Tibial nerve (tissue), 4 donors: ENCODE results near the gene STK38L. TPM values are rescaled to one million over a fixed set of nuclear protein-coding genes. Genes with fewer than 3 reads are reported as not detected.

Source experiments
- DNase-seq, 2 donors: peaks; one replicate each; pipeline ENCODE4 v3.0.0-alpha.2; 2019; ENCODE audit warnings: low spot score in 2 of 2
- H3K27ac ChIP-seq, 4 donors: fragments of 200-600 bp; sonication (generic) in 3 of 4; one replicate each; pipeline ENCODE4 v1.5.1; 2017 to 2019; ENCODE audit warnings: mild to moderate bottlenecking in 1 of 4
- H3K27me3 ChIP-seq, 2 donors: fragments of 200-600 bp; sonication (generic) in 1 of 2; one replicate each; pipeline versions ENCODE4 v1.5.1 to v1.6.0; 2017 to 2019
- H3K36me3 ChIP-seq, 3 donors: fragments of 200-600 bp; sonication (generic); one replicate each; pipeline ENCODE4 v1.5.1; 2018 to 2019
- H3K4me1 ChIP-seq, 4 donors: fragments of 200-600 bp; sonication (generic) in 3 of 4; one replicate each; pipeline ENCODE4 v1.5.1; 2017 to 2019
- H3K4me3 ChIP-seq, 4 donors: fragments of 200-600 bp; sonication (generic) in 3 of 4; one replicate each; pipeline ENCODE4 v1.5.1; 2017 to 2019; ENCODE audit warnings: mild to moderate bottlenecking in 1 of 4, moderate library complexity in 1 of 4
- H3K9me3 ChIP-seq, 4 donors: fragments of 200-600 bp; sonication (generic) in 3 of 4; one replicate each; pipeline ENCODE4 v1.5.1; 2017 to 2019
- EP300 ChIP-seq, 2 donors: sonication (generic); formaldehyde crosslinking; IDR thresholded peaks; one replicate each; pipeline ENCODE4 v1.6.1; 2017; ENCODE audit warnings: antibody characterized with exemption in 2 of 2, mild to moderate bottlenecking in 1 of 2
- POLR2A ChIP-seq, 2 donors: fragments of 450-650 bp; IDR thresholded peaks; one replicate each; pipeline ENCODE4 v1.6.1; 2017; ENCODE audit warnings: antibody characterized with exemption in 2 of 2, mild to moderate bottlenecking in 2 of 2, moderate library complexity in 2 of 2
- WGBS, 2 donors: methylation state at CpG; one replicate each; pipeline ENCODE4 v1.1.5; 2018; 5-methylcytosine and 5-hydroxymethylcytosine counted together
- total RNA-seq, 4 donors: library from RNA; depleted of rRNA; stranded (reverse); fragments of >200 nt; gene quantifications; one replicate each; pipeline ENCODE4 v1.1.0, GENCODE V29; 2016
- TF ChIP-seq, protein P1 (sequence below), 5 experiments: fragments of 200-600 bp in 3 of 5; fragments of 450-650 bp in 2 of 5; sonication (generic) in 3 of 5; IDR thresholded peaks; one replicate each; pipeline ENCODE4 v1.5.1; 2016 to 2019; ENCODE audit warnings: antibody characterized with exemption in 5 of 5, mild to moderate bottlenecking in 3 of 5, moderate library complexity in 2 of 5

The STK38L gene
- total RNA-seq, 4 donors from 2014 or later, result 30.6 to 51.6 (median 40.8) TPM

DNA sequence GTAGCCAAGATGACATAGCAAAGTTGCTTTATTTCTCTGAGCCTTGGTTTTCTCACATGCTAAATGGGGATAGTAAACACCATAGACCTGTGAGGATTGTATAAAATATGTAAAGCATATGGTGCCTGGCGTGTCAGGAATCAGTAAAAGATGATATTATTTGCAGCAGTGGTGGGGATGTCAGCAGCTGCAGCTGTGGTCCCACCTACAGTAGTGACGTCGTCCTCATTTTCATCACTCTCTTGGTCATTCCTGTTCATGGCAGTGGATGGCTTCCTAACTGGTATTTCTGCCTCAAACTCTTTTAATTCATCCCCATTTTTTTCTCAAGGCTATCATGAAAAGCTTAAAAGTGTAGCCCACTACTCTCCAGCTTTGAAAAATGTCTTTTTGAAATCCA is 100.7 kb downstream of the STK38L start:
- H3K27ac ChIP-seq, result no peak overlapping the region
- TF ChIP-seq EP300 (IDR thresholded peaks at IDR 0.05) (no peak), POLR2A (IDR thresholded peaks at IDR 0.05) (no peak)
- TF ChIP-seq, protein P1, sequence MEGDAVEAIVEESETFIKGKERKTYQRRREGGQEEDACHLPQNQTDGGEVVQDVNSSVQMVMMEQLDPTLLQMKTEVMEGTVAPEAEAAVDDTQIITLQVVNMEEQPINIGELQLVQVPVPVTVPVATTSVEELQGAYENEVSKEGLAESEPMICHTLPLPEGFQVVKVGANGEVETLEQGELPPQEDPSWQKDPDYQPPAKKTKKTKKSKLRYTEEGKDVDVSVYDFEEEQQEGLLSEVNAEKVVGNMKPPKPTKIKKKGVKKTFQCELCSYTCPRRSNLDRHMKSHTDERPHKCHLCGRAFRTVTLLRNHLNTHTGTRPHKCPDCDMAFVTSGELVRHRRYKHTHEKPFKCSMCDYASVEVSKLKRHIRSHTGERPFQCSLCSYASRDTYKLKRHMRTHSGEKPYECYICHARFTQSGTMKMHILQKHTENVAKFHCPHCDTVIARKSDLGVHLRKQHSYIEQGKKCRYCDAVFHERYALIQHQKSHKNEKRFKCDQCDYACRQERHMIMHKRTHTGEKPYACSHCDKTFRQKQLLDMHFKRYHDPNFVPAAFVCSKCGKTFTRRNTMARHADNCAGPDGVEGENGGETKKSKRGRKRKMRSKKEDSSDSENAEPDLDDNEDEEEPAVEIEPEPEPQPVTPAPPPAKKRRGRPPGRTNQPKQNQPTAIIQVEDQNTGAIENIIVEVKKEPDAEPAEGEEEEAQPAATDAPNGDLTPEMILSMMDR (IDR thresholded peaks at IDR 0.05), result no peak
- 57 to 70% methylated on average over 3 of the region's 3 CpGs for WGBS, 2 donors

DNA sequence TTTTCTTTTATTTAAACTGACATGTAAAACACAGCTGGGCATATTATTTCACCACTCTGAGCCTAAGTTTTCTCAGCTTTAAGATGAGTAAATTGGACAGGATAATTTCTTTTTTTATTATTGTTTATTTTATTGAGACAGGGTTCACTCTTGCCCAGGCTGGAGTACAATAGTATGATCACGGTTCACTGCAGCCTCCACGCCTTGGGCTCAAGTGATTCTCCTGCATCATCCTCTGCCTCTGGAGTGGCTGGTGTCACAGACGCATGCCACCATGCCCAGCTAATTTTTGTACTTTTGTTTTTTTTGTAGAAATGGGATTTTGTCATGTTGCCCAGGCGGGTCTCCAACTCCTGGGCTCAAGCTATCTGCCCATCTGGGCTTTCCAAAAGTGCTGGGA is 101.3 kb downstream of the STK38L start:
- H3K36me3 ChIP-seq, result no peaks in the 10 kb centered on the region
- no peak for TF ChIP-seq POLR2A (IDR thresholded peaks at IDR 0.05)
- TF ChIP-seq EP300 (IDR thresholded peaks at IDR 0.05), result no peak
- TF ChIP-seq, protein P1 (IDR thresholded peaks at IDR 0.05), result no peak
- H3K27me3 ChIP-seq, result no peaks in the 10 kb centered on the region
- H3K27ac ChIP-seq, result no peak overlapping the region
- no peaks in the 10 kb centered on the region for H3K4me1 ChIP-seq
- no peak for DNase-seq
- no peak overlapping the region for H3K4me3 ChIP-seq
- WGBS, 2 donors, result 80 to 86% methylated on average over 4 of the region's 4 CpGs
- no peaks in the 10 kb centered on the region for H3K9me3 ChIP-seq

More for the DNA sequence above, 100.7 kb downstream of the STK38L start:
- no peak for DNase-seq
- Histone ChIP-seq H3K36me3 (no peaks in the 10 kb centered on the region), H3K9me3 (no peaks in the 10 kb centered on the region), H3K27me3 (no peaks in the 10 kb centered on the region), H3K4me1 (no peaks in the 10 kb centered on the region), H3K4me3 (no peak overlapping the region)

DNA sequence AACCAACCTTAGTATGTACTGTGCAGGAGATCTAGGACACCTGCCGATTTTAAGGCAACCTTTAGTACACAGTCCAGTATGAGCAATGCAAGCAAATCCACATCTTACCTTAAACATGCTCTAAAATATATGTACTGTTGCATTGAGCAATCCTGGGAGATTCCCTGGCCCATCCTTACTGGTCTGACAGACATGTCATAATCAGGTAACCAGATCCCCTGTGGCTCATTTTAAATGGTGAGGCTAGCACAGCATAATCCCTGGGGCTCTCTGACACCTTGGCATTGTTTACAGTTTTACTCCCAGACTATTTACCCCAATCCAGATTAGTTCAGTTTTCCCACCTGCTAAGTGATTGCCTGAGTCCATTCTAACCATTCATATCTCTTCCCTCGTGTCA is 103.7 kb downstream of the STK38L start:
- DNase-seq, result no peak
- WGBS, 2 donors, result 67 to 80% methylated on average over 2 of the region's 2 CpGs
- no peak overlapping the region for H3K4me3 ChIP-seq

DNA sequence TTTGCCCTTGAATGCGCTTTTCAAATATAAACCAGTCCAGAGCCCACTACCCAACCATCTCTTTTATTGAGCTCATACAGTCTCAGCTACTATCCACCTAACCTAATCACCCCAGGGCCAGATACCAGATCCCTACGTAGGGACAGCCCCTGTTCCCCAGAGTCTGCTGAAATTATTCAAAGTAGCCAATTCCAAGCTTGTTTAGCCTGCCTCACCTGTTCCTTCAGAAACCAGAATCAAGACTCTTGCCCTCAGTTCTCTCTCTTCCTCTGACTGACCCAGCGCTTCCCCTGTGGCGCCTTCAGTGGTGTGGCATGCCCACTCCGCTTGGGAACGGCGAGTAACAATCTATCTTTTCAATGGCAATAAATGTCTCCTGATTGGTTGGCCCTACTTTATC is 107.4 kb downstream of the STK38L start:
- Histone ChIP-seq H3K9me3 (no peaks in the 10 kb centered on the region), H3K4me1 (no peaks in the 10 kb centered on the region), H3K4me3 (no peak overlapping the region), H3K36me3 (no peaks in the 10 kb centered on the region), H3K27me3 (no peaks in the 10 kb centered on the region), H3K27ac (no peak overlapping the region)
- no peak for DNase-seq
- TF ChIP-seq POLR2A (IDR thresholded peaks at IDR 0.05) (no peak), EP300 (IDR thresholded peaks at IDR 0.05) (no peak)
- TF ChIP-seq, protein P1 (IDR thresholded peaks at IDR 0.05), result no peak
- WGBS, 2 donors, result 95 to 99% methylated on average over 7 of the region's 7 CpGs

More for the DNA sequence above, 103.7 kb downstream of the STK38L start:
- H3K27me3 ChIP-seq, result no peaks in the 10 kb centered on the region
- H3K27ac ChIP-seq, result no peak overlapping the region
- H3K4me1 ChIP-seq, result no peaks in the 10 kb centered on the region
- H3K9me3 ChIP-seq, result no peaks in the 10 kb centered on the region
- H3K36me3 ChIP-seq, result no peaks in the 10 kb centered on the region
- TF ChIP-seq EP300 (IDR thresholded peaks at IDR 0.05) (no peak), POLR2A (IDR thresholded peaks at IDR 0.05) (no peak)
- TF ChIP-seq, protein P1 (IDR thresholded peaks at IDR 0.05), result no peak

DNA sequence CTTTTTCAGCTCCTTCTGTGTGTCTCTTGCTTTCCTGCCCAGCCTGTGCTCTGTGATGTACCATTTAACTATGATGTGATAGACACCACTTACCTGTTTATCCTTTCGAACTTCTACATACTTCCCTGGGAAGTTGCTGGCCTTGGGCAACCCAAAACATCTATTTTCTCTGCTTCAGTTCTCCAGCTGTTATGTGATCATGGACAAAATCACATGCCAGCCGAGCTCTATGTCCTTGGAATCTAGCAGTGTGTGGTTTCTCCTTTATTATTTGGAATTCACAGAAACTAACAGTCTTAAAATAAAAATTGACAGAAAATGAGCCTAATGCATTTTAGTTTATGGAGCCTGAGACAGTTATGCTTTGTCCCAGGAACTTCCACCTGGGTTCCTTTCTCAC is 111.4 kb downstream of the STK38L start:
- WGBS, 2 donors, result 93 to 100% methylated on average over 2 of the region's 2 CpGs
- Histone ChIP-seq H3K36me3 (no peaks in the 10 kb centered on the region), H3K4me3 (no peak overlapping the region), H3K27me3 (no peaks in the 10 kb centered on the region), H3K27ac (no peak overlapping the region), H3K4me1 (no peaks in the 10 kb centered on the region), H3K9me3 (no peaks in the 10 kb centered on the region)
- TF ChIP-seq POLR2A (IDR thresholded peaks at IDR 0.05) (no peak), EP300 (IDR thresholded peaks at IDR 0.05) (no peak)
- TF ChIP-seq, protein P1 (IDR thresholded peaks at IDR 0.05), result no peak
- DNase-seq, result no peak
